SKM-1 (cell line): Measurements from ENCODE around the gene DMC1.
"Not testable (repeated sequence)": the region's sequence is repeated elsewhere in the genome, so short reads cannot be mapped to it uniquely, and the experiment has no call there.

Experiments used
- DNase-seq: peaks from one replicate; lab custom pipeline; 2025; ENCODE audit not compliant: unreplicated experiment; lab: John Stamatoyannopoulos, UW

Gene DMC1

GRCh38 chr22:38470179-38470578 is 99.8 kb downstream of the DMC1 start:
- not testable (repeated sequence) for DNase-seq

- DNase-seq, result no peak
Observed at GRCh38 chr22:38469306-38469781, 100.6 kb downstream of the DMC1 start.
